Measurements from ENCODE around the gene HMCES. TPM values are rescaled to one million over a fixed set of nuclear protein-coding genes. Genes with fewer than 3 reads are reported as not detected.
A peak's percentile ranks its signal among the peaks of the same experiment; 100 is the strongest.

HMCES gene
- total RNA-seq, 2 experiments from 2014 or later, result 83.6 to 83.7 TPM

- no peak for DNase-seq
- Mint-ChIP-seq H3K4me3 (no peak overlapping the region), H3K27me3 (no peaks in the 10 kb centered on the region), H3K36me3 (peaks cover 24% of the 10 kb centered on the region), H3K9me3 (no peaks in the 10 kb centered on the region), H3K27ac (peak overlapping the region; percentile 7), H3K4me1 (peaks cover 55% of the 10 kb centered on the region)
Measured at GRCh38 chr3:129308636-129309035, 30.0 kb downstream of the HMCES start.

GRCh38 chr3:129310111-129311011 is 31.7 kb downstream of the HMCES start:
- Mint-ChIP-seq H3K4me1 (peaks cover 48% of the 10 kb centered on the region), H3K4me3 (no peak overlapping the region), H3K27ac (no peak overlapping the region)

GRCh38 chr3:129311054-129311902 is 32.6 kb downstream of the HMCES start:
- DNase-seq, result no peak
- H3K27me3 Mint-ChIP-seq, result no peaks in the 10 kb centered on the region
- H3K4me1 Mint-ChIP-seq, result peaks cover 39% of the 10 kb centered on the region
- peaks cover 14% of the 10 kb centered on the region for H3K36me3 Mint-ChIP-seq
- no peak overlapping the region for H3K4me3 Mint-ChIP-seq
- no peak overlapping the region for H3K27ac Mint-ChIP-seq
- H3K9me3 Mint-ChIP-seq, result no peaks in the 10 kb centered on the region

More at GRCh38 chr3:129310111-129311011, 31.7 kb downstream of the HMCES start:
- DNase-seq, result no peak
- Mint-ChIP-seq H3K36me3 (peaks cover 20% of the 10 kb centered on the region), H3K9me3 (no peaks in the 10 kb centered on the region), H3K27me3 (no peaks in the 10 kb centered on the region)

GRCh38 chr3:129312021-129312639 is 33.5 kb downstream of the HMCES start:
- Mint-ChIP-seq H3K4me3 (no peak overlapping the region), H3K4me1 (peaks cover 41% of the 10 kb centered on the region), H3K9me3 (no peaks in the 10 kb centered on the region), H3K27ac (no peak overlapping the region), H3K27me3 (no peaks in the 10 kb centered on the region), H3K36me3 (peaks cover 8% of the 10 kb centered on the region)
- no peak for DNase-seq

- DNase-seq, result no peak
- no peaks in the 10 kb centered on the region for H3K27me3 Mint-ChIP-seq
- H3K36me3 Mint-ChIP-seq, result peaks cover 6% of the 10 kb centered on the region
- peak overlapping the region; percentile 5 for H3K27ac Mint-ChIP-seq
- H3K9me3 Mint-ChIP-seq, result no peaks in the 10 kb centered on the region
- peaks cover 42% of the 10 kb centered on the region for H3K4me1 Mint-ChIP-seq
- H3K4me3 Mint-ChIP-seq, result no peak overlapping the region
Measured at GRCh38 chr3:129312671-129313414, 34.2 kb downstream of the HMCES start.

GRCh38 chr3:129313415-129313664 is 34.7 kb downstream of the HMCES start:
- H3K27me3 Mint-ChIP-seq, result no peaks in the 10 kb centered on the region
- H3K27ac Mint-ChIP-seq, result peak overlapping the region; percentile 74
- peaks cover 42% of the 10 kb centered on the region for H3K4me1 Mint-ChIP-seq
- peaks cover 6% of the 10 kb centered on the region for H3K36me3 Mint-ChIP-seq
- DNase-seq, result no peak
- no peaks in the 10 kb centered on the region for H3K9me3 Mint-ChIP-seq
- peak overlapping the region; percentile 94 for H3K4me3 Mint-ChIP-seq

- peak; percentile 14 for DNase-seq
- peaks cover 37% of the 10 kb centered on the region for H3K4me1 Mint-ChIP-seq
- no peaks in the 10 kb centered on the region for H3K9me3 Mint-ChIP-seq
- H3K36me3 Mint-ChIP-seq, result peaks cover 6% of the 10 kb centered on the region
- peak overlapping the region; percentile 94 for H3K4me3 Mint-ChIP-seq
- no peaks in the 10 kb centered on the region for H3K27me3 Mint-ChIP-seq
- H3K27ac Mint-ChIP-seq, result peak overlapping the region; percentile 74
Measured at GRCh38 chr3:129313665-129314385, 35.2 kb downstream of the HMCES start.

GRCh38 chr3:129314386-129315222 is 35.9 kb downstream of the HMCES start:
- H3K27ac Mint-ChIP-seq, result peak overlapping the region; percentile 81
- H3K4me3 Mint-ChIP-seq, result peak overlapping the region; percentile 94
- peaks cover 6% of the 10 kb centered on the region for H3K36me3 Mint-ChIP-seq
- H3K4me1 Mint-ChIP-seq, result peaks cover 36% of the 10 kb centered on the region
- H3K27me3 Mint-ChIP-seq, result no peaks in the 10 kb centered on the region
- no peaks in the 10 kb centered on the region for H3K9me3 Mint-ChIP-seq
- peak; percentile 77 for DNase-seq

GRCh38 chr3:129315223-129315997 is 36.7 kb downstream of the HMCES start:
- Mint-ChIP-seq H3K27ac (peak overlapping the region; percentile 87), H3K27me3 (no peaks in the 10 kb centered on the region), H3K4me1 (peaks cover 33% of the 10 kb centered on the region), H3K9me3 (no peaks in the 10 kb centered on the region), H3K4me3 (peak overlapping the region; percentile 94), H3K36me3 (peaks cover 6% of the 10 kb centered on the region)
- DNase-seq, result peak; percentile 40

GRCh38 chr3:129315998-129316247 is 37.3 kb downstream of the HMCES start:
- DNase-seq, result no peak

GRCh38 chr3:129316248-129317013 is 37.8 kb downstream of the HMCES start:
- H3K27ac Mint-ChIP-seq, result peak overlapping the region; percentile 67
- no peaks in the 10 kb centered on the region for H3K27me3 Mint-ChIP-seq
- peak overlapping the region; percentile 74 for H3K4me3 Mint-ChIP-seq
- no peaks in the 10 kb centered on the region for H3K9me3 Mint-ChIP-seq
- H3K4me1 Mint-ChIP-seq, result peaks cover 27% of the 10 kb centered on the region
- peak; percentile 84 for DNase-seq
- peaks cover 6% of the 10 kb centered on the region for H3K36me3 Mint-ChIP-seq

More at GRCh38 chr3:129315998-129316247, 37.3 kb downstream of the HMCES start:
- H3K27ac Mint-ChIP-seq, result peak overlapping the region; percentile 67
- H3K36me3 Mint-ChIP-seq, result peaks cover 6% of the 10 kb centered on the region
- H3K9me3 Mint-ChIP-seq, result no peaks in the 10 kb centered on the region
- no peaks in the 10 kb centered on the region for H3K27me3 Mint-ChIP-seq
- H3K4me1 Mint-ChIP-seq, result peaks cover 28% of the 10 kb centered on the region
- peak overlapping the region; percentile 74 for H3K4me3 Mint-ChIP-seq

- Mint-ChIP-seq H3K27me3 (no peaks in the 10 kb centered on the region), H3K27ac (no peak overlapping the region), H3K4me1 (peaks cover 22% of the 10 kb centered on the region), H3K36me3 (peaks cover 6% of the 10 kb centered on the region), H3K9me3 (no peaks in the 10 kb centered on the region), H3K4me3 (peak overlapping the region; percentile 52)
- no peak for DNase-seq
Measured at GRCh38 chr3:129317014-129317771, 38.5 kb downstream of the HMCES start.
